Smooth muscle cell (in vitro differentiated cells): ENCODE data around the gene MAML2. TPM values are rescaled to one million over a fixed set of nuclear protein-coding genes. Genes with fewer than 3 reads are reported as not detected.

Experiments used
- DNase-seq: peaks from one replicate; lab custom pipeline; 2025; ENCODE audit not compliant: unreplicated experiment; lab: John Stamatoyannopoulos, UW
- H2AFZ ChIP-seq: fragments of 200-600 bp; sonication (generic); 2 replicates; pipeline ENCODE4 v1.6.0; 2016; ENCODE audit warnings: antibody characterized with exemption, low read depth, mild to moderate bottlenecking
- H3F3A ChIP-seq: fragments of 200-600 bp; sonication (generic); 2 replicates; pipeline ENCODE4 v1.6.0; 2017; ENCODE audit warnings: antibody characterized with exemption, low read depth
- H3K27ac ChIP-seq: fragments of 200-600 bp; sonication (generic); 2 replicates; pipeline ENCODE4 v1.5.1; 2016; ENCODE audit warnings: low read depth, mild to moderate bottlenecking
- H3K27me3 ChIP-seq: fragments of 200-600 bp; sonication (generic); 2 replicates; pipeline ENCODE4 v1.6.1; 2016; ENCODE audit warnings: low read depth, mild to moderate bottlenecking
- H3K36me3 ChIP-seq: fragments of 200-600 bp; sonication (generic); 2 replicates; pipeline ENCODE4 v1.5.1; 2016; ENCODE audit warnings: low read depth
- H3K4me1 ChIP-seq: fragments of 200-600 bp; sonication (generic); 2 replicates; pipeline ENCODE4 v1.5.1; 2016; ENCODE audit warnings: low read depth
- H3K4me2 ChIP-seq: fragments of 200-600 bp; sonication (generic); 2 replicates; pipeline ENCODE4 v1.6.0; 2016; ENCODE audit warnings: mild to moderate bottlenecking
- H3K4me3 ChIP-seq: fragments of 200-600 bp; sonication (generic); 2 replicates; pipeline ENCODE4 v1.5.1; 2016; ENCODE audit warnings: mild to moderate bottlenecking
- H3K79me2 ChIP-seq: fragments of 200-600 bp; sonication (generic); 2 replicates; pipeline ENCODE4 v1.6.0; 2016; ENCODE audit warnings: low read depth, mild to moderate bottlenecking
- H3K9ac ChIP-seq: fragments of 200-600 bp; sonication (generic); 2 replicates; pipeline ENCODE4 v1.6.0; 2016; ENCODE audit warnings: low read depth
- H3K9me3 ChIP-seq: fragments of 200-600 bp; sonication (generic); replicated peaks from 2 replicates; pipeline ENCODE4 v1.5.1; 2016; ENCODE audit warnings: low read depth
- H4K20me1 ChIP-seq: fragments of 200-600 bp; sonication (generic); 2 replicates; pipeline ENCODE4 v1.6.0; 2016; ENCODE audit warnings: low read depth
- CTCF ChIP-seq: fragments of 200-600 bp; sonication (generic); IDR thresholded peaks from 2 replicates; pipeline ENCODE4 v1.5.1; 2017; ENCODE audit warnings: borderline replicate concordance, mild to moderate bottlenecking, antibody characterized with exemption; ENCODE audit not compliant: insufficient read depth, poor library complexity, severe bottlenecking
- WGBS: methylation state at CpG from one replicate; pipeline ENCODE4 v1.1.7; 2016; ENCODE audit warnings: low lambda C conversion rate; 5-methylcytosine and 5-hydroxymethylcytosine counted together
- polyA plus RNA-seq: library from polyadenylated mRNA; unstranded; fragments of >200 nt; fragmentation: Nextera tagmentation; extraction: Ambion mirVana; gene quantifications from 2 replicates; pipeline ENCODE4 v1.2.1, GENCODE V29; 2016
- total RNA-seq: library from RNA; depleted of rRNA; stranded (reverse); fragments of >200 nt; gene quantifications from 2 replicates; pipeline ENCODE4 v1.2.3, GENCODE V29; 2014

The MAML2 gene
- total and polyA plus RNA-seq, 2 experiments from 2014 or later, result 8.7 to 52.4 TPM

- Histone ChIP-seq H3K4me3 (no peak overlapping the region), H3F3A (no peaks in the 10 kb centered on the region), H3K4me2 (no peak overlapping the region), H3K4me1 (no peaks in the 10 kb centered on the region), H3K36me3 (no peaks in the 10 kb centered on the region), H4K20me1 (peaks cover 35% of the 10 kb centered on the region), H3K9ac (no peak overlapping the region), H3K27me3 (no peaks in the 10 kb centered on the region), H3K27ac (no peak overlapping the region), H3K79me2 (peaks cover 77% of the 10 kb centered on the region), H3K9me3 (no peaks in the 10 kb centered on the region), H2AFZ (no peak overlapping the region)
- TF ChIP-seq CTCF, result no peak
- DNase-seq, result no peak
Observed at GRCh38 chr11:96027021-96027420, 316.0 kb downstream of the MAML2 start.

GRCh38 chr11:96026310-96026709, 316.7 kb downstream of the MAML2 start:
- no peak for DNase-seq
- H3K4me3 ChIP-seq, result no peak overlapping the region
- no peaks in the 10 kb centered on the region for H3K9me3 ChIP-seq
- no peak for TF ChIP-seq CTCF
- H4K20me1 ChIP-seq, result peaks cover 35% of the 10 kb centered on the region
- no peaks in the 10 kb centered on the region for H3K36me3 ChIP-seq
- no peak overlapping the region for H3K4me2 ChIP-seq
- H3F3A ChIP-seq, result no peaks in the 10 kb centered on the region
- peaks cover 79% of the 10 kb centered on the region for H3K79me2 ChIP-seq
- H2AFZ ChIP-seq, result no peak overlapping the region
- H3K27ac ChIP-seq, result no peak overlapping the region
- 74% methylated on average over 2 of the region's 2 CpGs for WGBS
- no peak overlapping the region for H3K9ac ChIP-seq
- H3K27me3 ChIP-seq, result no peaks in the 10 kb centered on the region
- H3K4me1 ChIP-seq, result no peaks in the 10 kb centered on the region

- peaks cover 79% of the 10 kb centered on the region for H3K79me2 ChIP-seq
- H4K20me1 ChIP-seq, result peaks cover 35% of the 10 kb centered on the region
- no peaks in the 10 kb centered on the region for H3F3A ChIP-seq
- DNase-seq, result no peak
- H3K4me1 ChIP-seq, result no peaks in the 10 kb centered on the region
- H3K4me2 ChIP-seq, result no peak overlapping the region
- H3K27ac ChIP-seq, result no peak overlapping the region
- H3K9ac ChIP-seq, result no peak overlapping the region
- no peaks in the 10 kb centered on the region for H3K9me3 ChIP-seq
- H3K27me3 ChIP-seq, result no peaks in the 10 kb centered on the region
- H2AFZ ChIP-seq, result no peak overlapping the region
- no peak overlapping the region for H3K4me3 ChIP-seq
- WGBS, result 92% methylated on average over 5 of the region's 5 CpGs
- H3K36me3 ChIP-seq, result no peaks in the 10 kb centered on the region
- no peak for TF ChIP-seq CTCF
Observed at GRCh38 chr11:96024666-96025065, 318.3 kb downstream of the MAML2 start.

- Histone ChIP-seq H3K9me3 (no peaks in the 10 kb centered on the region), H3K4me1 (no peaks in the 10 kb centered on the region), H3F3A (peaks cover 6% of the 10 kb centered on the region), H3K27ac (no peak overlapping the region), H4K20me1 (peaks cover 33% of the 10 kb centered on the region), H3K79me2 (peaks cover 69% of the 10 kb centered on the region), H3K9ac (no peak overlapping the region), H3K4me2 (no peak overlapping the region), H3K36me3 (no peaks in the 10 kb centered on the region), H3K27me3 (no peaks in the 10 kb centered on the region), H2AFZ (no peak overlapping the region), H3K4me3 (no peak overlapping the region)
- WGBS, result 93% methylated on average over 7 of the region's 7 CpGs
- DNase-seq, result no peak
- no peak for TF ChIP-seq CTCF
Observed at GRCh38 chr11:96023275-96023674, 319.7 kb downstream of the MAML2 start.
